Panc1 (cell line): ENCODE data around the gene MALAT1.
"Not testable (repeated sequence)": the region's sequence is repeated elsewhere in the genome, so short reads cannot be mapped to it uniquely, and the experiment has no call there.

Experiments used
- POLR2AphosphoS5 ChIP-seq: IDR thresholded peaks from 2 replicates; pipeline ENCODE4 v1.6.1; 2012; ENCODE audit warnings: mild to moderate bottlenecking, low read depth, low read length, moderate library complexity
- SIN3A ChIP-seq: IDR thresholded peaks from 2 replicates; pipeline ENCODE4 v1.6.1; 2012; ENCODE audit warnings: low read depth, mild to moderate bottlenecking, low read length, moderate library complexity, borderline replicate concordance; ENCODE audit not compliant: insufficient read depth
- TCF7L2 ChIP-seq: IDR thresholded peaks from 2 replicates; pipeline ENCODE4 v1.6.1; 2011; ENCODE audit warnings: mild to moderate bottlenecking, low read depth, low read length, inconsistent platforms
- TF ChIP-seq, protein P1 (sequence below): fragments of 450-650 bp; IDR thresholded peaks from 2 replicates; pipeline ENCODE4 v1.5.1; 2017; ENCODE audit warnings: mild to moderate bottlenecking

DNA sequence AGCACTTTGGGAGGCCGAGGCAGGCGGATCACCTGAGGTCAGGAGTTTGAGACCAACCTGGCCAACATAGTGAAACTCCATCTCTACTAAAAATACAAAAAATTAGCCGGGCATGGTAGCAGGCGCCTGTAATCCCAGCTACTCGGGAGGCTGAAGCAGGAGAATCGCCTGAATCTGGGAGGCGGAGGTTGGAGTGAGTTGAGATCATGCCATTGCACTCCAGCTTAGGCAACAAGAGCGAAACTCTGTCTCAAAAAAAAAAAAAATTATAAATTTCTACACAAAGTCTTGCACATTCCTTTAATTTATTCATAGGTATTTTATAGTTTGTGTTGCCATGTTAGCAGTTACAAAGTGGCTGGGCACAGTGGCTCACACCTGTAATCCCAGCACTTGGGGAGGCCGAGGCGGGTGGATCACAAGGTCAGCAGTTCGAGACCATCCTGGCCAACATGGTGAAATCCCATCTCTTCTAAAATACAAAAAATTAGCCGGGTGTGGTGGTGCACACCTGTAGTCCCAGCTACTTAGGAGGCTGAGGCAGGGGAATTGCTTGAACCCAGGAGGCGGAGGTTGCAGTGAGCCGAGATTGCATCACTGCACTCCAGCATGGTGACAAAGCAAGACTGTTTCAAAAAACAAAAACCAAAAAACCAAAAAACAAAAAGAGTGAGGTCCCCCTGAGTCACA is 26.1 kb upstream of the MALAT1 start:
- TF ChIP-seq, protein P1, sequence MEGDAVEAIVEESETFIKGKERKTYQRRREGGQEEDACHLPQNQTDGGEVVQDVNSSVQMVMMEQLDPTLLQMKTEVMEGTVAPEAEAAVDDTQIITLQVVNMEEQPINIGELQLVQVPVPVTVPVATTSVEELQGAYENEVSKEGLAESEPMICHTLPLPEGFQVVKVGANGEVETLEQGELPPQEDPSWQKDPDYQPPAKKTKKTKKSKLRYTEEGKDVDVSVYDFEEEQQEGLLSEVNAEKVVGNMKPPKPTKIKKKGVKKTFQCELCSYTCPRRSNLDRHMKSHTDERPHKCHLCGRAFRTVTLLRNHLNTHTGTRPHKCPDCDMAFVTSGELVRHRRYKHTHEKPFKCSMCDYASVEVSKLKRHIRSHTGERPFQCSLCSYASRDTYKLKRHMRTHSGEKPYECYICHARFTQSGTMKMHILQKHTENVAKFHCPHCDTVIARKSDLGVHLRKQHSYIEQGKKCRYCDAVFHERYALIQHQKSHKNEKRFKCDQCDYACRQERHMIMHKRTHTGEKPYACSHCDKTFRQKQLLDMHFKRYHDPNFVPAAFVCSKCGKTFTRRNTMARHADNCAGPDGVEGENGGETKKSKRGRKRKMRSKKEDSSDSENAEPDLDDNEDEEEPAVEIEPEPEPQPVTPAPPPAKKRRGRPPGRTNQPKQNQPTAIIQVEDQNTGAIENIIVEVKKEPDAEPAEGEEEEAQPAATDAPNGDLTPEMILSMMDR, result not testable (repeated sequence)
- TF ChIP-seq TCF7L2, SIN3A, POLR2AphosphoS5: not testable (repeated sequence)
